GM18517 (cell line): Measurements from ENCODE around the gene MEST.
"Not testable (repeated sequence)": the region's sequence is repeated elsewhere in the genome, so short reads cannot be mapped to it uniquely, and the experiment has no call there.

Experiments
- ATAC-seq: cut with Tn5 transposase; IDR thresholded peaks from one replicate; pipeline ENCODE4 v1.9.1; 2021; ENCODE audit warnings: mild to moderate bottlenecking, moderate library complexity; ENCODE audit not compliant: unreplicated experiment

The MEST gene

GRCh38 chr7:130521258-130521951 lies 29.5 kb downstream of the MEST start:
- no peak for ATAC-seq

DNA sequence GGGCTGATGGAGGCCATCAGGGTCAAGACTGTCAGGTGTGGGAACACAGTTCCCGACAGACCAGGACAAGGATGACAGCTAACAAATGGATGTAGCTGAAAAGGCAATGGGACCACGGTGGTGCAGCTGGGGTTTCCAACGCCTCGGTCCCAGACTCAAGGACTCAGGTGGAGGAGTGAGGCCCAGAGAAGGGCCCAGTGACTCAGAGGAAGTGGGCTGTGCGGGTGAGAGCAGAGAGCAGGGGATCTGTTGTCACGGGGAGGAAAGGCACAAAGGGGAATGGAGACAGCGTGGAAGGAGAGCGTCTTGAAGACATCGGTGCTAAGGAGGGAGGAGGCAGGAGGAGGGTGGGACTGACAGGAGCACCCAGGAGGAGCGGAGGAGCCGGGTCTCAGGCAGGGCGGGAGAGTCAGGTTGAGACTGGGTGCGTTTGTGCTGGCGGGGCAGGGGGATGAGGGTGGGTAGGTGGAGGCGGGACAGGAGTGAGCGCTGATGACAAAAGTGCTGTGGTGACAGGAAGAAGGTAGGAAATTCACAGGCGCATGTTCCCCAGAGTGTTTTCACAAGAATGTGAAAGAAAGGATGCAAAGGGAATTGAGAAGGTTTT lies 31.7 kb downstream of the MEST start:
- ATAC-seq: not testable (repeated sequence)

- ATAC-seq: no peak
These were observed 32.7 kb downstream of the MEST start for GRCh38 chr7:130524628-130525027.

GRCh38 chr7:130527752-130528355 lies 36.0 kb downstream of the MEST start:
- not testable (repeated sequence) for ATAC-seq

DNA sequence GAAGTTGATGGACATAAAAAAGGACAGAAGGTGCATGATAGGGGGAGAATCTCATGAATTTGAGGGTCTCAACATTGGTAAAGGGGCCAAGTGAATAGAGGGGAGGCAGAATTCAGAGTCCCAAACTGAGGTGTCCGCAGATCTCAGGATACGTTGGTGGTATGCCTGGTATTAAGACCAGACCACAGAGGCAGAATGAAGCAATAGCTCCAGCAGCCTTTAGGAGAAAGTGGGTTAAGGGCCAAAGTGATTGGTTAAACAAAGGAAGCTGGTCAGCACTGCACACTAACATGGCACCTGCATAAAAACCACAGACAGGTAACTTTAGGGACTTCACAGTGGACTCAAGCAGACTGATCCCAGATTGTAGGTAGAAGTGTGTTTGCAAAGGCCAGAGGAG lies 37.5 kb downstream of the MEST start:
- no peak for ATAC-seq

DNA sequence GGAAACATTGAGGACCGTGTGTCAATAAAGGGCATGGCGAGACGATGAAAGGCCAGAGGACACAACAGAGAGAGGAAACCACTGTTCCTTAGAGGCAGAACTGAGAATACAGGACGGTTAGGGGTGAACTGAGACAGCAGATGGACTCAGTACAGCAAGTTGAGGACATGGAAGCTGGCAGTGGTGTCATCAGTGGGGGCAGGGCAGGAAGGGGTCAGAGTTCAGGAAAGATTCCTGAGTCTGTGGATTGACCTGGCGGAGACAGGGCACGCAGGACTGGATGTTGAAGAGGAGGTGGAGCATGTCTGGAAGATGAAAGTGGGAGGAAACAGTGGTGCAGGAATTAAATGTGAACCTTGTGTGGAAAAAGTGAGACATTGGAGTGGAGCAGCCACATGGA lies 46.0 kb downstream of the MEST start:
- not testable (repeated sequence) for ATAC-seq

DNA sequence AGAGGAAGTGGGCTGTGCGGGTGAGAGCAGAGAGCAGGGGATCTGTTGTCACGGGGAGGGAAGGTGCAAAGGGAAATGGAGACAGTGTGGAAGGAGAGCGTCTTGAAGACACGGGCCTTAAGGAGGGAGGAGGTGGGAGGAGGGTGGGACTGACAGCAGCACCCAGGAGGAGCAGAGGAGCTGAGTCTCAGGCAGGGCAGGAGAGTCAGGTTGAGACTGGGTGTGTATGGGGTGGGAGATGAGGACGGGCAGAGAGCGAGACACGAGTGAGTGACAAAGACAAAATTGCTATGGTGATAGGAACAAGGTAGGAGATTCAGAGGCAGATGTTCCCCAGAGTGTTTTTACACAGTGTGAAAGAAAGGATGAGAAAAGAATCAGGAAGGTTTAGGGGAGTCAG lies 49.4 kb downstream of the MEST start:
- ATAC-seq: not testable (repeated sequence)

DNA sequence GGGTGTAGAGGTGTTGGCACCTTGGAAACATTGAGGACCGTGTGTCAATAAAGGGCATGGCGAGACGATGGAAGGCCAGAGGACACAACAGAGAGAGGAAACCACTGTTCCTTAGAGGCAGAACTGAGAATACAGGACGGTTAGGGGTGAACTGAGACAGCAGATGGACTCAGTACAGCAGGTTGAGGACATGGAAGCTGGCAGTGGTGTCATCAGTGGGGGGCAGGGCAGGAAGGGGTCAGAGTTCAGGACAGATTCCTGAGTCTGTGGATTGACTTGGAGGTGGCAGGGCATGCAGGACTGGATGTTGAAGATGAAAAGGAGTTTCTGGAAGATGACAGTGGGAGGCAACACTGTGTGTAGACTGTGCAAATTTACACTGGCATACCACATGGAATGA lies 50.4 kb downstream of the MEST start:
- ATAC-seq: not testable (repeated sequence)

DNA sequence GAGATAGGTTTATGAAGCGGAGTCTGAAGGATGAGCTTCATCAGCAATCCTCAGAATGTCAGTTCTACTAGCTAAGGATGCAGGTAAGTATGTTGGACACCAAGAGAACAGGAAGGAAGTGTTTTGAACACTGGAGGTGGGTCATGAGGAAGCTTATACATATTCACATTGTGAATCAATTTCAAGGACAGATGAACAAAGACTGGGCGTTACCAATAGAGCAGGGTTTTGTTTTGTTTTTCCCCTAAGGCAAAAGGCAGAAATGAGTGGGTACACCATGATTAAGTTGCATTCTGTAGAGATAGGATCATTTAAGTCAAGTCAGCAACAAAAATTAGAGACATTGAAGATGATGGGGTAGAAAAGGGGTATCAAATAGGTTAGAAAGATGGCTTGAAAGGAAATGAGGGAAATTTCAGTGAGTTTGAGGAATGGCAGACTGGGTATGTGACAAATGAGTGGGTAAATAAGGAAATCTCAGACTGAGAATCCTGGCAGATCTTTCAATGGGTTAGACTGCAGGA lies 51.7 kb downstream of the MEST start:
- ATAC-seq: no peak

GRCh38 chr7:130544356-130544755 lies 52.5 kb downstream of the MEST start:
- no peak for ATAC-seq

GRCh38 chr7:130553398-130554029 lies 61.6 kb downstream of the MEST start:
- no peak for ATAC-seq

- no peak for ATAC-seq
These were observed 62.6 kb downstream of the MEST start for GRCh38 chr7:130554481-130554880.
